Measurements from ENCODE around the gene PCDHGB3.
A peak's percentile ranks its signal among the peaks of the same experiment; 100 is the strongest.
"Not testable (repeated sequence)": the region's sequence is repeated elsewhere in the genome, so short reads cannot be mapped to it uniquely, and the experiment has no call there.

PCDHGB3 gene

GRCh38 chr5:141369994-141370848, at the start of gene PCDHGB3:
TSS of gene PCDHGB3 (plus strand) at chr5:141370242. CDS start at chr5:141370395, 153 bp downstream.
- Mint-ChIP-seq H3K27ac (no peak within 1 kb of the TSS), H3K9me3 (peaks cover 31% of the 10 kb centered on the region)
- DNase-seq, result peak; percentile 53

GRCh38 chr5:141322261-141322660, 47.8 kb upstream of the PCDHGB3 start:
- Mint-ChIP-seq H3K27ac (peak overlapping the region; percentile 58), H3K27me3 (peaks cover 19% of the 10 kb centered on the region), H3K36me3 (peaks cover 44% of the 10 kb centered on the region), H3K9me3 (peaks cover 43% of the 10 kb centered on the region), H3K4me1 (peaks cover 33% of the 10 kb centered on the region), H3K4me3 (peak overlapping the region; percentile 36)
- no peak for DNase-seq
- CTCF ChIA-PET, result no interaction called here

More at GRCh38 chr5:141369994-141370848, at the start of gene PCDHGB3:
- H3K4me3 Mint-ChIP-seq, result peak within 1 kb of the TSS; percentile 62
- H3K4me1 Mint-ChIP-seq, result peaks cover 4% of the 10 kb centered on the region
- CTCF ChIA-PET, result interaction anchor here (0.7 to 2.0 kb wide), 27 partner anchors 10 to 549 kb away, joined by 3 to 12 read pairs (median 3); partner anchors contain the start of genes PCDHA5, PCDHGA12, PCDHGB4 and PCDHGB5
- H3K27me3 Mint-ChIP-seq, result peaks cover 74% of the 10 kb centered on the region
- H3K36me3 Mint-ChIP-seq, result peaks cover 4% of the 10 kb centered on the region

GRCh38 chr5:141326088-141326854, 43.8 kb upstream of the PCDHGB3 start:
- Mint-ChIP-seq H3K4me1 (peaks cover 11% of the 10 kb centered on the region), H3K27me3 (peaks cover 27% of the 10 kb centered on the region), H3K36me3 (peaks cover 15% of the 10 kb centered on the region), H3K27ac (peak overlapping the region; percentile 53), H3K4me3 (peak overlapping the region; percentile 75), H3K9me3 (peaks cover 23% of the 10 kb centered on the region)
- CTCF ChIA-PET, result interaction anchor here (0.6 to 1.5 kb wide), 2 partner anchors 28 to 890 kb away, joined by 3 to 6 read pairs; no protein-coding TSS in a partner anchor
- DNase-seq, result peak; percentile 79

- H3K27ac Mint-ChIP-seq, result no peak overlapping the region
- H3K9me3 Mint-ChIP-seq, result peaks cover 21% of the 10 kb centered on the region
- DNase-seq, result no peak
- no peak overlapping the region for H3K4me3 Mint-ChIP-seq
- peaks cover 6% of the 10 kb centered on the region for H3K36me3 Mint-ChIP-seq
- H3K4me1 Mint-ChIP-seq, result peaks cover 9% of the 10 kb centered on the region
- H3K27me3 Mint-ChIP-seq, result peaks cover 39% of the 10 kb centered on the region
- CTCF ChIA-PET, result interaction anchor here (0.7 to 3.7 kb wide), 6 partner anchors 8 to 236 kb away, joined by 3 to 23 read pairs (median 4); partner anchors contain the start of gene TAF7
These were observed 41.8 kb upstream of the PCDHGB3 start for GRCh38 chr5:141328231-141328630.

GRCh38 chr5:141330299-141331080, 39.6 kb upstream of the PCDHGB3 start, which contains the start of gene PCDHGA1:
TSS of gene PCDHGA1 (plus strand) at chr5:141330514.
- DNase-seq, result peak; percentile 53
- CTCF ChIA-PET, result interaction anchor here (0.7 to 3.7 kb wide), 10 partner anchors 10 to 273 kb away, joined by 3 to 23 read pairs (median 4); partner anchors contain the start of genes PCDHGA12, PCDHGA3, PCDHGA5 and PCDHGB1
- H3K27me3 Mint-ChIP-seq, result peaks cover 39% of the 10 kb centered on the region
- H3K4me3 Mint-ChIP-seq, result no peak within 1 kb of the TSS
- H3K27ac Mint-ChIP-seq, result no peak within 1 kb of the TSS
- H3K4me1 Mint-ChIP-seq, result peaks cover 9% of the 10 kb centered on the region
- H3K9me3 Mint-ChIP-seq, result peaks cover 25% of the 10 kb centered on the region
- H3K36me3 Mint-ChIP-seq, result peaks cover 4% of the 10 kb centered on the region

GRCh38 chr5:141332571-141332970, 37.5 kb upstream of the PCDHGB3 start:
- Mint-ChIP-seq H3K9me3 (peaks cover 22% of the 10 kb centered on the region), H3K27me3 (peaks cover 27% of the 10 kb centered on the region)
- not testable (repeated sequence) for H3K4me1 Mint-ChIP-seq, DNase-seq, H3K4me3 Mint-ChIP-seq, H3K36me3 Mint-ChIP-seq, H3K27ac Mint-ChIP-seq
- CTCF ChIA-PET, result interaction anchor here (1.4 to 3.3 kb wide), 2 partner anchors 12 to 14 kb away, joined by 4 to 12 read pairs; partner anchors contain the start of gene TAF7

GRCh38 chr5:141338538-141339306, 31.3 kb upstream of the PCDHGB3 start, which contains the start of gene PCDHGA2:
TSS of gene PCDHGA2 (plus strand) at chr5:141338760.
- Mint-ChIP-seq H3K36me3 (no peaks in the 10 kb centered on the region), H3K4me3 (no peak within 1 kb of the TSS), H3K27me3 (peaks cover 21% of the 10 kb centered on the region), H3K4me1 (peaks cover 2% of the 10 kb centered on the region), H3K9me3 (peaks cover 25% of the 10 kb centered on the region), H3K27ac (no peak within 1 kb of the TSS)
- no peak for DNase-seq
- CTCF ChIA-PET, result interaction anchor here (0.6 to 1.6 kb wide), 6 partner anchors 11 to 229 kb away, joined by 3 to 6 read pairs (median 3); partner anchors contain the start of genes PCDHGB1 and TAF7

- H3K27me3 Mint-ChIP-seq, result peaks cover 33% of the 10 kb centered on the region
- H3K4me1 Mint-ChIP-seq, H3K27ac Mint-ChIP-seq, H3K4me3 Mint-ChIP-seq, DNase-seq, H3K36me3 Mint-ChIP-seq: not testable (repeated sequence)
- peaks cover 33% of the 10 kb centered on the region for H3K9me3 Mint-ChIP-seq
- CTCF ChIA-PET, result interaction anchor here (0.9 to 1.4 kb wide), 2 partner anchors 172 to 217 kb away, joined by 3 read pairs; no protein-coding TSS in a partner anchor
These were observed 29.2 kb upstream of the PCDHGB3 start for GRCh38 chr5:141340781-141341354.

GRCh38 chr5:141342773-141343172, 27.3 kb upstream of the PCDHGB3 start:
- no peak for DNase-seq
- H3K4me1 Mint-ChIP-seq, result peaks cover 3% of the 10 kb centered on the region
- CTCF ChIA-PET, result interaction anchor here (1.1 to 1.3 kb wide), 2 partner anchors 17 to 24 kb away, joined by 3 to 4 read pairs; partner anchors contain the start of gene PCDHGB2
- no peak overlapping the region for H3K27ac Mint-ChIP-seq
- no peak overlapping the region for H3K4me3 Mint-ChIP-seq
- peaks cover 40% of the 10 kb centered on the region for H3K27me3 Mint-ChIP-seq
- no peaks in the 10 kb centered on the region for H3K36me3 Mint-ChIP-seq
- peaks cover 36% of the 10 kb centered on the region for H3K9me3 Mint-ChIP-seq

- peak; percentile 46 for DNase-seq
These were observed 26.6 kb upstream of the PCDHGB3 start, which contains the start of gene PCDHGA3 for GRCh38 chr5:141343242-141343952. TSS of gene PCDHGA3 (plus strand) at chr5:141343829. CDS start at chr5:141344034, 205 bp downstream.

GRCh38 chr5:141343953-141344463, 26.0 kb upstream of the PCDHGB3 start:
- H3K4me3 Mint-ChIP-seq, result peak overlapping the region; percentile 52
- CTCF ChIA-PET, result interaction anchor here (1.0 to 1.7 kb wide), 12 partner anchors 9 to 77 kb away, joined by 3 to 5 read pairs (median 3); partner anchors contain the start of genes PCDHGA1, PCDHGA11, PCDHGB2 and PCDHGB6
- DNase-seq, result no peak
- peaks cover 33% of the 10 kb centered on the region for H3K9me3 Mint-ChIP-seq
- no peaks in the 10 kb centered on the region for H3K36me3 Mint-ChIP-seq
- peaks cover 3% of the 10 kb centered on the region for H3K4me1 Mint-ChIP-seq
- H3K27me3 Mint-ChIP-seq, result peaks cover 35% of the 10 kb centered on the region
- H3K27ac Mint-ChIP-seq, result no peak overlapping the region

More at GRCh38 chr5:141343242-141343952, 26.6 kb upstream of the PCDHGB3 start, which contains the start of gene PCDHGA3:
- H3K27me3 Mint-ChIP-seq, result peaks cover 40% of the 10 kb centered on the region
- peak within 1 kb of the TSS; percentile 52 for H3K4me3 Mint-ChIP-seq
- CTCF ChIA-PET, result interaction anchor here (1.0 to 1.7 kb wide), 12 partner anchors 8 to 77 kb away, joined by 3 to 5 read pairs (median 3); partner anchors contain the start of genes PCDHGA1, PCDHGA11, PCDHGB2 and PCDHGB6
- peaks cover 3% of the 10 kb centered on the region for H3K4me1 Mint-ChIP-seq
- H3K27ac Mint-ChIP-seq, result no peak within 1 kb of the TSS
- H3K9me3 Mint-ChIP-seq, result peaks cover 33% of the 10 kb centered on the region
- no peaks in the 10 kb centered on the region for H3K36me3 Mint-ChIP-seq
